GM19395 (cell line): ENCODE measurements around the gene CAPN15.
A peak's percentile ranks its signal among the peaks of the same experiment; 100 is the strongest.
"Not testable (repeated sequence)": the region's sequence is repeated elsewhere in the genome, so short reads cannot be mapped to it uniquely, and the experiment has no call there.

Experiments
- ATAC-seq: cut with Tn5 transposase; IDR thresholded peaks from one replicate; pipeline ENCODE4 v1.9.1; 2021; ENCODE audit warnings: mild to moderate bottlenecking, moderate library complexity; ENCODE audit not compliant: unreplicated experiment

Gene CAPN15

GRCh38 chr16:589658-590187 lies 62.2 kb downstream of the CAPN15 start, which contains the start of gene RAB40C:
RAB40C (plus strand) TSS chr16:590066; CDS start chr16:590292, 226 bp downstream.
- peak; percentile 71 for ATAC-seq

GRCh38 chr16:590188-590814 lies 62.8 kb downstream of the CAPN15 start:
- ATAC-seq: peak; percentile 7

- ATAC-seq: no peak
Observed at GRCh38 chr16:590815-591200, 63.3 kb downstream of the CAPN15 start.

- no peak for ATAC-seq
Observed at GRCh38 chr16:591231-591630, 63.7 kb downstream of the CAPN15 start.

GRCh38 chr16:591892-592517 lies 64.5 kb downstream of the CAPN15 start:
- no peak for ATAC-seq

- ATAC-seq: no peak
Observed at GRCh38 chr16:592518-593306, 65.2 kb downstream of the CAPN15 start.

GRCh38 chr16:593406-593805 lies 65.9 kb downstream of the CAPN15 start:
- ATAC-seq: no peak

GRCh38 chr16:593807-594206 lies 66.3 kb downstream of the CAPN15 start:
- ATAC-seq: no peak

GRCh38 chr16:595094-595528 lies 67.6 kb downstream of the CAPN15 start:
- ATAC-seq: no peak

- ATAC-seq: no peak
Observed at GRCh38 chr16:595942-596735, 68.6 kb downstream of the CAPN15 start.

GRCh38 chr16:596736-597060 lies 69.2 kb downstream of the CAPN15 start:
- ATAC-seq: no peak

- not testable (repeated sequence) for ATAC-seq
Observed at GRCh38 chr16:597655-598054, 70.1 kb downstream of the CAPN15 start.

GRCh38 chr16:598823-599739 lies 71.6 kb downstream of the CAPN15 start:
- ATAC-seq: no peak

- no peak for ATAC-seq
Observed at GRCh38 chr16:600781-601180, 73.3 kb downstream of the CAPN15 start.

- no peak for ATAC-seq
Observed at GRCh38 chr16:603933-604332, 76.4 kb downstream of the CAPN15 start.
